Endothelial cell (in vitro differentiated cells): ENCODE data around the gene MACF1. TPM values are rescaled to one million over a fixed set of nuclear protein-coding genes. Genes with fewer than 3 reads are reported as not detected.
A peak's percentile ranks its signal among the peaks of the same experiment; 100 is the strongest.

Source experiments
- DNase-seq: peaks from one replicate; pipeline ENCODE4 v3.0.0; 2021; ENCODE audit warnings: low spot score
- H3K27ac Mint-ChIP-seq: one replicate; pipeline ENCODE4 v1.8.0; 2021; ENCODE audit warnings: mixed read lengths, inconsistent platforms; ENCODE audit not compliant: unreplicated experiment
- H3K27me3 Mint-ChIP-seq: one replicate; pipeline ENCODE4 v1.8.0; 2021; ENCODE audit warnings: mild to moderate bottlenecking, moderate library complexity, mixed read lengths, inconsistent platforms; ENCODE audit not compliant: unreplicated experiment
- H3K36me3 Mint-ChIP-seq: one replicate; pipeline ENCODE4 v1.8.0; 2021; ENCODE audit warnings: mild to moderate bottlenecking, low read depth, mixed read lengths, inconsistent platforms; ENCODE audit not compliant: unreplicated experiment
- H3K4me1 Mint-ChIP-seq: one replicate; pipeline ENCODE4 v1.8.0; 2021; ENCODE audit warnings: mild to moderate bottlenecking, mixed read lengths, inconsistent platforms; ENCODE audit not compliant: unreplicated experiment
- H3K4me3 Mint-ChIP-seq: one replicate; pipeline ENCODE4 v1.8.0; 2021; ENCODE audit warnings: mild to moderate bottlenecking, mixed read lengths, inconsistent platforms; ENCODE audit not compliant: unreplicated experiment
- H3K9me3 Mint-ChIP-seq: one replicate; pipeline ENCODE4 v1.8.0; 2021; ENCODE audit warnings: mixed read lengths, inconsistent platforms; ENCODE audit not compliant: unreplicated experiment
- total RNA-seq: library from RNA; stranded (reverse); fragmentation: NEBNext Ultra II Directional; extraction: Animal tissue kit (Norgen Biotek cat#: 25700); gene quantifications from one replicate; pipeline ENCODE4 v1.2.1, GENCODE V29; 2021; ENCODE audit not compliant: unreplicated experiment
- TF ChIP-seq, protein P1 (sequence below): fragments of 200-600 bp; sonication (generic); IDR thresholded peaks from one replicate; pipeline ENCODE4 v1.5.0; 2021; ENCODE audit warnings: antibody characterized with exemption; ENCODE audit not compliant: unreplicated experiment

Gene MACF1
- total RNA-seq, 1 donor from 2014 or later = 511 TPM

- H3K27me3 Mint-ChIP-seq = peaks cover 15% of the 10 kb centered on the region
- TF ChIP-seq, protein P1, sequence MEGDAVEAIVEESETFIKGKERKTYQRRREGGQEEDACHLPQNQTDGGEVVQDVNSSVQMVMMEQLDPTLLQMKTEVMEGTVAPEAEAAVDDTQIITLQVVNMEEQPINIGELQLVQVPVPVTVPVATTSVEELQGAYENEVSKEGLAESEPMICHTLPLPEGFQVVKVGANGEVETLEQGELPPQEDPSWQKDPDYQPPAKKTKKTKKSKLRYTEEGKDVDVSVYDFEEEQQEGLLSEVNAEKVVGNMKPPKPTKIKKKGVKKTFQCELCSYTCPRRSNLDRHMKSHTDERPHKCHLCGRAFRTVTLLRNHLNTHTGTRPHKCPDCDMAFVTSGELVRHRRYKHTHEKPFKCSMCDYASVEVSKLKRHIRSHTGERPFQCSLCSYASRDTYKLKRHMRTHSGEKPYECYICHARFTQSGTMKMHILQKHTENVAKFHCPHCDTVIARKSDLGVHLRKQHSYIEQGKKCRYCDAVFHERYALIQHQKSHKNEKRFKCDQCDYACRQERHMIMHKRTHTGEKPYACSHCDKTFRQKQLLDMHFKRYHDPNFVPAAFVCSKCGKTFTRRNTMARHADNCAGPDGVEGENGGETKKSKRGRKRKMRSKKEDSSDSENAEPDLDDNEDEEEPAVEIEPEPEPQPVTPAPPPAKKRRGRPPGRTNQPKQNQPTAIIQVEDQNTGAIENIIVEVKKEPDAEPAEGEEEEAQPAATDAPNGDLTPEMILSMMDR = no peak
- peak overlapping the region; percentile 72 for H3K27ac Mint-ChIP-seq
- no peak for DNase-seq
- H3K4me1 Mint-ChIP-seq = peaks cover 7% of the 10 kb centered on the region
- no peak overlapping the region for H3K4me3 Mint-ChIP-seq
- peaks cover 48% of the 10 kb centered on the region for H3K36me3 Mint-ChIP-seq
- no peaks in the 10 kb centered on the region for H3K9me3 Mint-ChIP-seq
These were observed 273.8 kb downstream of the MACF1 start for GRCh38 chr1:39478126-39478915.

DNA sequence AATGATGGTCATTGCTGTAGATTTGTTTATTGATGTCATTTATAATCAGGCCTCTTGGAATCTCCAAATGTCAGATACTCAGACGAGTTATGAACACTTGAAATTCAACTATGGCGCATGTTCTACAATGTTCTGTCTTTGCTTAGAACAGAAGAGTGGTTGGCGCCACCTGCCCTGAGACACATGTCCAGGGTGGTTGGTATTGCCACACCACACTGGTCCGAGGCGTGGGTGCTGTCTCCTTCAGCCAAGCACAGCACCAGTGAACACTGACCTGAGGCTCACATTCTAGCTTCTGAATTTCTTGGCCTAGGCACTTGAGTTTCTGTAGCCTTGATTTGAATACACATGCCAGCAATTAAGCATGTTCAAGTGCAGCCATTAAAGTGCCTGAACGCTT is 276.8 kb downstream of the MACF1 start:
- no peak for DNase-seq
- H3K4me1 Mint-ChIP-seq = peaks cover 7% of the 10 kb centered on the region
- peaks cover 10% of the 10 kb centered on the region for H3K27me3 Mint-ChIP-seq
- no peak overlapping the region for H3K4me3 Mint-ChIP-seq
- no peaks in the 10 kb centered on the region for H3K9me3 Mint-ChIP-seq
- TF ChIP-seq, protein P1 = no peak
- H3K36me3 Mint-ChIP-seq = peaks cover 42% of the 10 kb centered on the region
- H3K27ac Mint-ChIP-seq = no peak overlapping the region

DNA sequence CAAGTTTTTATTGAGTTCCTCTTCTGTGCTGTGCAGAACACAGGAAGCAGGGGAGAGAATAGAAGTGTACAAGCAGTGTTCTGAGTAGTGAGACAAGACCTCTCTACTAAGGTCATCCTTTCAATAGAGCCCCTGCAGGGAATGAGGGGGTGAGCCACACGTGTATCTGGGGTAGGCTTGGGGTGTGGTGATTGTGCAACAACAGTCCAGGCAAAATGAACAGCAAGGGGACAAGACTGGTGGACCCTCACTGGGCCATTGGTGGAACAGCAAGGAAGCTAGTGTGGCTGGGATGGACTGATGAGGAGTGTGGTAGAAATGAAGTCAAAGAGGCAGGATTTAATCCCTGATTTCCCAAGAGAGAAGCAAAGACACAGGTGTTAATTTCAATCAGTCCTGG is 278.8 kb downstream of the MACF1 start:
- peak overlapping the region; percentile 7 for H3K4me3 Mint-ChIP-seq
- H3K9me3 Mint-ChIP-seq = no peaks in the 10 kb centered on the region
- peaks cover 39% of the 10 kb centered on the region for H3K36me3 Mint-ChIP-seq
- DNase-seq = no peak
- TF ChIP-seq, protein P1 = no peak
- H3K27ac Mint-ChIP-seq = peak overlapping the region; percentile 25
- H3K27me3 Mint-ChIP-seq = peaks cover 4% of the 10 kb centered on the region
- H3K4me1 Mint-ChIP-seq = no peaks in the 10 kb centered on the region

DNA sequence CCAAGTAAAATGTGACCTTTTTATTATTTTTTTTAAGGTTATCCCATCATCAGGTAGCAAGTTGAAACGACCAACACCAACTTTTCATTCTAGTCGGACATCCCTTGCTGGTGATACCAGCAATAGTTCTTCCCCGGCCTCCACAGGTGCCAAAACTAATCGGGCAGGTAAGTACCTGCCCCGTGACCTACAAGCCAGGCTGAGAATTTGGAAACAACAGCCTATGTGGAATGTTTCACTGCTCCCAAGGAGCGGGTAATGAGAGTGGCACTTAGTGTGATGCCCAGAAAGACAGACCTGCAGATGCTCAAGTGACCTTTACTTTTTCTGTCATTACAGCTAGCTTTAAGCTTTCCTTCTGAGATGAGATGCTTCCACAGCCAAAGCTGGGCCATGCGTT is 280.1 kb downstream of the MACF1 start:
- Mint-ChIP-seq H3K27me3 (peaks cover 7% of the 10 kb centered on the region), H3K9me3 (no peaks in the 10 kb centered on the region), H3K4me1 (no peaks in the 10 kb centered on the region), H3K36me3 (peaks cover 39% of the 10 kb centered on the region), H3K27ac (no peak overlapping the region), H3K4me3 (no peak overlapping the region)
- TF ChIP-seq, protein P1 = no peak
- DNase-seq = no peak

- no peaks in the 10 kb centered on the region for H3K9me3 Mint-ChIP-seq
- no peaks in the 10 kb centered on the region for H3K4me1 Mint-ChIP-seq
- peak overlapping the region; percentile 59 for H3K4me3 Mint-ChIP-seq
- DNase-seq = no peak
- no peak overlapping the region for H3K27ac Mint-ChIP-seq
- peaks cover 8% of the 10 kb centered on the region for H3K27me3 Mint-ChIP-seq
- peaks cover 32% of the 10 kb centered on the region for H3K36me3 Mint-ChIP-seq
- TF ChIP-seq, protein P1 = no peak
These were observed 280.7 kb downstream of the MACF1 start for GRCh38 chr1:39485046-39485803.
